Effector CD4-positive, alpha-beta T cell (primary cell): ENCODE data around the gene SCN9A.

ENCODE experiments used
- DNase-seq: peaks from one replicate; pipeline ENCODE4 v3.0.0-alpha.2; 2020

Gene SCN9A

GRCh38 chr2:166167449-166167848 lies 208.3 kb downstream of the SCN9A start:
- DNase-seq = no peak

- no peak for DNase-seq
Measured at GRCh38 chr2:166163775-166164174, 212.0 kb downstream of the SCN9A start.

- no peak for DNase-seq
Measured at GRCh38 chr2:166158546-166158945, 217.2 kb downstream of the SCN9A start.

GRCh38 chr2:166157578-166157977 lies 218.2 kb downstream of the SCN9A start:
- DNase-seq = no peak

GRCh38 chr2:166156985-166157490 lies 218.7 kb downstream of the SCN9A start:
- DNase-seq = no peak

GRCh38 chr2:166155589-166155988 lies 220.2 kb downstream of the SCN9A start:
- DNase-seq = no peak

- no peak for DNase-seq
Measured at GRCh38 chr2:166154685-166155338, 220.9 kb downstream of the SCN9A start.

GRCh38 chr2:166152064-166152463 lies 223.7 kb downstream of the SCN9A start:
- DNase-seq = no peak

GRCh38 chr2:166148500-166149400 lies 227.0 kb downstream of the SCN9A start:
- no peak for DNase-seq

GRCh38 chr2:166147883-166148282 lies 227.9 kb downstream of the SCN9A start:
- DNase-seq = no peak
